ENCODE results near the gene APOL3. TPM values are rescaled to one million over a fixed set of nuclear protein-coding genes. Genes with fewer than 3 reads are reported as not detected.
"Not testable (repeated sequence)": the region's sequence is repeated elsewhere in the genome, so short reads cannot be mapped to it uniquely, and the experiment has no call there.

Gene APOL3
- total RNA-seq, 1 donor from 2014 or later, result not detected

- DNase-seq (ENCODE audit: low spot score, unreplicated experiment), result no peak
- Mint-ChIP-seq H3K27ac (no peak overlapping the region), H3K36me3 (ENCODE audit: insufficient read depth) (no peaks in the 10 kb centered on the region), H3K9me3 (ENCODE audit: low read depth) (no peaks in the 10 kb centered on the region), H3K4me1 (ENCODE audit: low read depth) (peaks cover 5% of the 10 kb centered on the region), H3K4me3 (ENCODE audit: low read depth) (no peak overlapping the region), H3K27me3 (peaks cover 16% of the 10 kb centered on the region)
- TF ChIP-seq CTCF (IDR thresholded peaks at IDR 0.05; ENCODE audit: unreplicated experiment), result no peak
Measured at GRCh38 chr22:36145881-36146280, 14.7 kb downstream of the APOL3 start.

GRCh38 chr22:36144886-36145541 is 15.5 kb downstream of the APOL3 start:
- H3K4me1 Mint-ChIP-seq (ENCODE audit: low read depth), result peaks cover 5% of the 10 kb centered on the region
- H3K4me3 Mint-ChIP-seq (ENCODE audit: low read depth), result no peak overlapping the region
- H3K27ac Mint-ChIP-seq, result no peak overlapping the region
- peak; percentile 85 for TF ChIP-seq CTCF (IDR thresholded peaks at IDR 0.05; ENCODE audit: unreplicated experiment)
- peaks cover 16% of the 10 kb centered on the region for H3K27me3 Mint-ChIP-seq
- no peaks in the 10 kb centered on the region for H3K9me3 Mint-ChIP-seq (ENCODE audit: low read depth)
- no peaks in the 10 kb centered on the region for H3K36me3 Mint-ChIP-seq (ENCODE audit: insufficient read depth)
- peak; percentile 21 for DNase-seq (ENCODE audit: low spot score, unreplicated experiment)

- peaks cover 5% of the 10 kb centered on the region for H3K4me1 Mint-ChIP-seq (ENCODE audit: low read depth)
- no peak for DNase-seq (ENCODE audit: low spot score, unreplicated experiment)
- H3K36me3 Mint-ChIP-seq (ENCODE audit: insufficient read depth), result no peaks in the 10 kb centered on the region
- H3K9me3 Mint-ChIP-seq (ENCODE audit: low read depth), result no peaks in the 10 kb centered on the region
- H3K27me3 Mint-ChIP-seq, result peaks cover 16% of the 10 kb centered on the region
- no peak for TF ChIP-seq CTCF (IDR thresholded peaks at IDR 0.05; ENCODE audit: unreplicated experiment)
- no peak overlapping the region for H3K27ac Mint-ChIP-seq
- no peak overlapping the region for H3K4me3 Mint-ChIP-seq (ENCODE audit: low read depth)
Measured at GRCh38 chr22:36143956-36144355, 16.6 kb downstream of the APOL3 start.

GRCh38 chr22:36143066-36143815 is 17.3 kb downstream of the APOL3 start:
- Mint-ChIP-seq H3K4me1 (ENCODE audit: low read depth) (peaks cover 5% of the 10 kb centered on the region), H3K9me3 (ENCODE audit: low read depth) (no peaks in the 10 kb centered on the region), H3K27me3 (peaks cover 16% of the 10 kb centered on the region)

GRCh38 chr22:36141481-36141880 is 19.1 kb downstream of the APOL3 start:
- no peak for DNase-seq (ENCODE audit: low spot score, unreplicated experiment)
- no peaks in the 10 kb centered on the region for H3K4me1 Mint-ChIP-seq (ENCODE audit: low read depth)
- H3K27me3 Mint-ChIP-seq, result peaks cover 16% of the 10 kb centered on the region
- H3K9me3 Mint-ChIP-seq (ENCODE audit: low read depth), result no peaks in the 10 kb centered on the region
- no peak overlapping the region for H3K27ac Mint-ChIP-seq
- no peak for TF ChIP-seq CTCF (IDR thresholded peaks at IDR 0.05; ENCODE audit: unreplicated experiment)
- H3K36me3 Mint-ChIP-seq (ENCODE audit: insufficient read depth), result no peaks in the 10 kb centered on the region
- H3K4me3 Mint-ChIP-seq (ENCODE audit: low read depth), result no peak overlapping the region

More at GRCh38 chr22:36143066-36143815, 17.3 kb downstream of the APOL3 start:
- H3K27ac Mint-ChIP-seq, result no peak overlapping the region
- no peaks in the 10 kb centered on the region for H3K36me3 Mint-ChIP-seq (ENCODE audit: insufficient read depth)
- DNase-seq (ENCODE audit: low spot score, unreplicated experiment), result no peak
- no peak for TF ChIP-seq CTCF (IDR thresholded peaks at IDR 0.05; ENCODE audit: unreplicated experiment)
- no peak overlapping the region for H3K4me3 Mint-ChIP-seq (ENCODE audit: low read depth)

- not testable (repeated sequence) for H3K27ac Mint-ChIP-seq; H3K4me3 Mint-ChIP-seq (ENCODE audit: low read depth); H3K36me3 Mint-ChIP-seq (ENCODE audit: insufficient read depth); H3K9me3 Mint-ChIP-seq (ENCODE audit: low read depth); H3K4me1 Mint-ChIP-seq (ENCODE audit: low read depth); DNase-seq (ENCODE audit: low spot score, unreplicated experiment)
- peaks cover 19% of the 10 kb centered on the region for H3K27me3 Mint-ChIP-seq
Measured at GRCh38 chr22:36138709-36139108, 21.8 kb downstream of the APOL3 start.
